ENCODE data around the gene NFE2L1. TPM values are rescaled to one million over a fixed set of nuclear protein-coding genes. Genes with fewer than 3 reads are reported as not detected.

The NFE2L1 gene
- total RNA-seq, 5 donors from 2014 or later (not counting 1 experiment from before 2014, with no cell fraction given): 30.3 to 61.6 (median 43.9) TPM

DNA sequence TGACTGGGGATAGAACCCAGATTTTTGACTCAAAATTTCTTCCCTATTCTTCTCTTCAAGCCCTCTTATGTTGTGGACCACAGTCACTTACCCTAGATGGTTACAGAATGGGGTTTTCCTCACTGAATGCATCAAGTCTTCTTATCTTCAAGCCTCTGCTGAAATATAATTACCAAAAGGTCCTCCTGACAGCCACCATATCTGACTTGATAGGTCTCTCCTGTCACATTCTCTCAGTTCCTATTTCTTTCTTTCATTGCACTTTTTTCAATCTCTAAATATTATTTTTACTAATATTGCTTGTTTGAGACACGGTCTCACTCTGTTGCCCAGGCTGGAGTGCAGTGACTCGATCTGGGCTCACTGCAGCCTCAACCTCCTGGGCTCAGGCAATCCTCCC, 9.5 kb upstream of the NFE2L1 start:
- no peaks in the 10 kb centered on the region for H3K36me3 Mint-ChIP-seq
- H3K27me3 Mint-ChIP-seq: peaks cover 11 to 18% of the 10 kb centered on the region in 2 donors
- ChIA-PET POLR2A (no interaction called here), CTCF (interaction anchor here in 1 of 2 donors (0.6 to 0.7 kb wide), 2 partner anchors 13 to 35 kb away, joined by 3 to 5 read pairs; no protein-coding TSS in a partner anchor)
- WGBS (ENCODE audit: insufficient coverage): 90% methylated on average over 2 of the region's 2 CpGs
- no peaks in the 10 kb centered on the region for H3K9me3 Mint-ChIP-seq
- ATAC-seq (replicated peaks in 1 of 4): no peak
- no peak overlapping the region for H3K27ac Mint-ChIP-seq
- no peak for DNase-seq
- no peaks in the 10 kb centered on the region for H3K9me3 ChIP-seq
- H3K4me1 Mint-ChIP-seq: peaks cover 5 to 7% (median 6%) of the 10 kb centered on the region in 3 donors
- H3K36me3 ChIP-seq (ENCODE audit: control insufficient read depth in 2 of 2, extremely low read depth in 1 of 2, insufficient read depth in 1 of 2, low read length in 1 of 2): no peaks in the 10 kb centered on the region
- no peak overlapping the region for H3K4me3 ChIP-seq (ENCODE audit: control insufficient read depth in 1 of 2, extremely low read depth in 1 of 2, low read length in 1 of 2)
- peak overlapping the region in 2 of 3 donors; percentile 78 to 86 for H3K4me3 Mint-ChIP-seq
- no peak overlapping the region for H3K27ac ChIP-seq (ENCODE audit: low read length)
- peaks cover 0 to 46% of the 10 kb centered on the region in 2 experiments for H3K27me3 ChIP-seq (replicated peaks in 1 of 2; ENCODE audit: control insufficient read depth in 2 of 2, extremely low read depth in 1 of 2, insufficient read depth in 2 of 2, low read length in 1 of 2)
- peaks cover 2 to 16% of the 10 kb centered on the region in 2 experiments for H3K4me1 ChIP-seq (ENCODE audit: control insufficient read depth in 1 of 2, extremely low read depth in 1 of 2, insufficient read depth in 2 of 2, low read length in 2 of 2)

DNA sequence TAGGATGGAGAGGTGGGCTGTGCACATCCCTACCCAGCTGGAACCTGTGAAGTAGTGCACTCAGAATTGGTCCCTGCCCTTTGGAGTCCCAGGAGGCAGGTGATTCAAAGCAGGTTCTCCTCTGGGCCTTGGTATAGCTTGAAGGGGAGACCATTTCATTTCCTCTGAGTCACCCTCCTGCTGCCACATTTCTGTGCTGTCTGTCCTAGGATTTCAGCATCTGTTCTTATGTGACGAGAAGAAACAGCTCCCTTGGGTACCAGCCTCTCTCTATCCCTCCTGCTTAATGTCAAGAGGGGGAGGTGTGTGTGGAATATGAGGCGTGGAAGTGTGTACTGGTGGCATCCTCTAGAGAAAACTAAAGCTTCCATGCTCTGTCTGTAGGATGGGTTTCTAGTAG, 5.0 kb upstream of the NFE2L1 start:
- Histone ChIP-seq H3K27me3 (replicated peaks in 1 of 2; ENCODE audit: control insufficient read depth in 2 of 2, extremely low read depth in 1 of 2, insufficient read depth in 2 of 2, low read length in 1 of 2) (peaks cover 0 to 17% of the 10 kb centered on the region in 2 experiments), H3K36me3 (ENCODE audit: control insufficient read depth in 2 of 2, extremely low read depth in 1 of 2, insufficient read depth in 1 of 2, low read length in 1 of 2) (no peaks in the 10 kb centered on the region), H3K9me3 (no peaks in the 10 kb centered on the region), H3K27ac (ENCODE audit: low read length) (no peak overlapping the region), H3K4me3 (ENCODE audit: control insufficient read depth in 1 of 2, extremely low read depth in 1 of 2, low read length in 1 of 2) (no peak overlapping the region), H3K4me1 (ENCODE audit: control insufficient read depth in 1 of 2, extremely low read depth in 1 of 2, insufficient read depth in 2 of 2, low read length in 2 of 2) (peaks cover 12 to 15% of the 10 kb centered on the region in 2 experiments)
- Mint-ChIP-seq H3K9me3 (no peaks in the 10 kb centered on the region), H3K27ac (no peak overlapping the region), H3K27me3 (peaks cover 3 to 9% of the 10 kb centered on the region in 2 donors), H3K4me1 (peaks cover 17 to 19% (median 18%) of the 10 kb centered on the region in 3 donors), H3K4me3 (no peak overlapping the region), H3K36me3 (no peaks in the 10 kb centered on the region)
- ATAC-seq (replicated peaks in 1 of 4): no peak
- no CpG with 5 or more reads among the region's 2 CpGs for WGBS (ENCODE audit: insufficient coverage)
- ChIA-PET POLR2A (no interaction called here), CTCF (interaction anchor here in 1 of 2 donors (1.4 kb wide), 1 partner anchor 25 kb away, joined by 4 read pairs; no protein-coding TSS in a partner anchor)
- DNase-seq: no peak

DNA sequence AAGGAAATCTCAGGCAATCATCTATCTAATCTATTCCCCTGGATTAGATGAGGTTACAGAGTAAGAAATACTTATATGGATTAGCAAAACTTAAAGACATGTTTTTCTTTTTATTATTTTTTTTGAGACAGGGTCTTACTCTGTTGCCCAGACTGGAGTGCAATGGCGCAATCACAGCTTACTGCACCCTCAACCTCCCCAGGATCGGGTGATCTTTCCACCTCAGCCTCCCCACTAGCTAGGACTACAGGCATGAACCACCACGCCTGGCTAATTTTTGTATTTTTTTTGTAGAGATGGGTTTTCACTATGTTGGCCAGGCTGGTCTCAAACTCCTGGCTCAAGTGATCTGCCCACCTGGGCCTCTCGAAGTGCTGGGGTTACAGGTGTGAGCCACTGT, 3.3 kb upstream of the NFE2L1 start:
- no peaks in the 10 kb centered on the region for H3K9me3 ChIP-seq
- H3K4me1 ChIP-seq (ENCODE audit: control insufficient read depth in 1 of 2, extremely low read depth in 1 of 2, insufficient read depth in 2 of 2, low read length in 2 of 2): peaks cover 16 to 26% of the 10 kb centered on the region in 2 experiments
- peaks cover 0 to 6% of the 10 kb centered on the region in 2 experiments for H3K27me3 ChIP-seq (replicated peaks in 1 of 2; ENCODE audit: control insufficient read depth in 2 of 2, extremely low read depth in 1 of 2, insufficient read depth in 2 of 2, low read length in 1 of 2)
- H3K9me3 Mint-ChIP-seq: no peaks in the 10 kb centered on the region
- peaks cover 27 to 31% (median 29%) of the 10 kb centered on the region in 3 donors for H3K4me1 Mint-ChIP-seq
- ChIA-PET POLR2A (no interaction called here), CTCF (interaction anchor here in 1 of 2 donors (0.6 to 0.7 kb wide), 4 partner anchors 8 to 78 kb away, joined by 5 to 9 read pairs (median 8); no protein-coding TSS in a partner anchor)
- H3K27ac Mint-ChIP-seq: no peak overlapping the region
- no peak for DNase-seq
- no peak overlapping the region for H3K27ac ChIP-seq (ENCODE audit: low read length)
- no peaks in the 10 kb centered on the region for H3K36me3 ChIP-seq (ENCODE audit: control insufficient read depth in 2 of 2, extremely low read depth in 1 of 2, insufficient read depth in 1 of 2, low read length in 1 of 2)
- no peak overlapping the region for H3K4me3 ChIP-seq (ENCODE audit: control insufficient read depth in 1 of 2, extremely low read depth in 1 of 2, low read length in 1 of 2)
- no peak overlapping the region for H3K4me3 Mint-ChIP-seq
- WGBS (ENCODE audit: insufficient coverage): 100% methylated on average over 1 of the region's 4 CpGs
- H3K27me3 Mint-ChIP-seq: peaks cover 0 to 2% of the 10 kb centered on the region in 2 donors
- H3K36me3 Mint-ChIP-seq: no peaks in the 10 kb centered on the region
- ATAC-seq (replicated peaks in 1 of 4): no peak

DNA sequence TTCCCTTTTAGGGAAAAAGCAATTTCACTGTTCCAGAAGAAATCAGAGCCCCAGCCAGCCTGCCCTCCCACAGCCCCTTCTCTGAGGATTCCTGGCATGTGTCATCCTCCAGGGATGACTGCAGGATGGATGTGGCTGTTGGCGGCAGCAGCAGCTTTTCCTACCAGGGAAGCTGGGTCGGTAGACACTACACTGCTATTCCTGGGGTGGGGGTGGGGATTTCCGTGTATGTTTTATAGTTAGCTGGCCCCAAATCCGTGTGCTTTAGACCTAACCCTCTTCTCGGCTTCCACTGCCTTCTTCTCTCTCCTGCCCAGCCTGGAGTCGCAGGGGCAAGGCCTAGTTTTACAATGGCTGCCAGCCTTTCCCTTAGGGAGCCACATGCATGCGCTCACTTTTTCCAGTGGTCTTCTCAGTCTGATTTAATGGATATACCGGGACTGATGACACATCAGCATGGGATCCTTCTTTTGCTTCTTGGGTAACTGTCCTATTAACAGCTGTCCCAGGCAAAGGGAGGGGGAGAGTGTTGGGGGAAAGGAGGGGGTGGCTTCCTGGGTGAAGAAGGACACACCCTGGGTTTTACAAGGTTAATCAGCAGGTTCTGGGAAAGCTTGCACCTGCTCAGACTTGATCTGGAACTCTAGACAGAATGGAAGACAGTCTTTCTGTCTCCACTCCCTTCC, 2.7 kb upstream of the NFE2L1 start:
- peaks cover 2% of the 10 kb centered on the region for H3K36me3 Mint-ChIP-seq
- peaks cover 17 to 32% of the 10 kb centered on the region in 2 experiments for H3K4me1 ChIP-seq (ENCODE audit: control insufficient read depth in 1 of 2, extremely low read depth in 1 of 2, insufficient read depth in 2 of 2, low read length in 2 of 2)
- DNase-seq (no peak), ATAC-seq (replicated peaks in 1 of 4) (no peak)
- H3K4me3 Mint-ChIP-seq: peak overlapping the region in 1 of 3 donors; percentile 34
- no peak overlapping the region for H3K4me3 ChIP-seq (ENCODE audit: control insufficient read depth in 1 of 2, extremely low read depth in 1 of 2, low read length in 1 of 2)
- peak overlapping the region in 1 of 2 donors; percentile 39 for H3K27ac Mint-ChIP-seq
- no peaks in the 10 kb centered on the region for H3K9me3 ChIP-seq
- CTCF ChIA-PET: interaction anchor here in 1 of 2 donors (0.7 to 1.3 kb wide), 2 partner anchors 9 to 75 kb away, joined by 3 read pairs; partner anchors contain the start of gene CDK5RAP3
- 75% methylated on average over 3 of the region's 8 CpGs for WGBS (ENCODE audit: insufficient coverage)
- H3K27ac ChIP-seq (ENCODE audit: low read length): no peak overlapping the region
- H3K27me3 ChIP-seq (replicated peaks in 1 of 2; ENCODE audit: control insufficient read depth in 2 of 2, extremely low read depth in 1 of 2, insufficient read depth in 2 of 2, low read length in 1 of 2): peaks cover 0 to 3% of the 10 kb centered on the region in 2 experiments
- peaks cover 0 to under 1% of the 10 kb centered on the region in 2 donors for H3K27me3 Mint-ChIP-seq
- POLR2A ChIA-PET: interaction anchor here in 1 of 2 donors (0.6 kb wide), 1 partner anchor 22 kb away, joined by 3 read pairs; no protein-coding TSS in a partner anchor
- H3K4me1 Mint-ChIP-seq: peaks cover 33 to 38% (median 35%) of the 10 kb centered on the region in 3 donors
- H3K9me3 Mint-ChIP-seq: no peaks in the 10 kb centered on the region
- peaks cover 0 to 2% of the 10 kb centered on the region in 2 donors for H3K36me3 ChIP-seq (ENCODE audit: control insufficient read depth in 2 of 2, extremely low read depth in 1 of 2, insufficient read depth in 1 of 2, low read length in 1 of 2)

DNA sequence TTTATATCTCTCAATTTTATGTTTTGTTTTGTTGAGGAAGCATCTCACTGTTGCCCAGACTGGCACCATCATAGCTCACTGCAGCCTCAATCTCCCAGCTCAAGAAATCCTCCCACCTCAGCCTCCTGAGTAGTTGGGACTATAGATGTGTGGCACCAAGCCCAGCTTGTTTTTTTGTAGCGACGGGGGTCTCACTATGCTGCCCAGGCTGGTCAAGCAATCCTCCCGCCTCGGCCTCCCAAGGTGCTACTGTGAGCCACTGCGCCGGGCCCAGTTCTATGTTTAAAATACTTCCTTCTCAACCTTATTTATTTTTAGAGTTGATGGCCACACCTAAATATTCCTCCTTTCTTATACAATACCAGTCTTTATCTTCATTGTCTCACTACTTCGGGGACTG, 1.9 kb upstream of the NFE2L1 start:
- 100% methylated on average over 4 of the region's 7 CpGs for WGBS (ENCODE audit: insufficient coverage)
- ATAC-seq (replicated peaks in 1 of 4) (no peak), DNase-seq (no peak)
- ChIA-PET CTCF (interaction anchor here in 1 of 2 donors (0.7 to 1.3 kb wide), 3 partner anchors 10 to 76 kb away, joined by 3 to 4 read pairs (median 3); partner anchors contain the start of gene CDK5RAP3), POLR2A (interaction anchor here in 1 of 2 donors (0.6 kb wide), 1 partner anchor 21 kb away, joined by 3 read pairs; no protein-coding TSS in a partner anchor)
- Mint-ChIP-seq H3K36me3 (peaks cover 8% of the 10 kb centered on the region), H3K9me3 (no peaks in the 10 kb centered on the region), H3K27me3 (no peaks in the 10 kb centered on the region), H3K4me3 (peak overlapping the region; percentile 76 to 97 (median 90)), H3K4me1 (peaks cover 42 to 46% (median 43%) of the 10 kb centered on the region in 3 donors), H3K27ac (no peak overlapping the region)
- H3K4me1 ChIP-seq (ENCODE audit: control insufficient read depth in 1 of 2, extremely low read depth in 1 of 2, insufficient read depth in 2 of 2, low read length in 2 of 2): peaks cover 17 to 40% of the 10 kb centered on the region in 2 experiments
- no peak overlapping the region for H3K4me3 ChIP-seq (ENCODE audit: control insufficient read depth in 1 of 2, extremely low read depth in 1 of 2, low read length in 1 of 2)
- peaks cover 0 to 10% of the 10 kb centered on the region in 2 donors for H3K36me3 ChIP-seq (ENCODE audit: control insufficient read depth in 2 of 2, extremely low read depth in 1 of 2, insufficient read depth in 1 of 2, low read length in 1 of 2)
- no peak overlapping the region for H3K27ac ChIP-seq (ENCODE audit: low read length)
- H3K27me3 ChIP-seq (replicated peaks in 1 of 2; ENCODE audit: control insufficient read depth in 2 of 2, extremely low read depth in 1 of 2, insufficient read depth in 2 of 2, low read length in 1 of 2): no peaks in the 10 kb centered on the region
- no peaks in the 10 kb centered on the region for H3K9me3 ChIP-seq

DNA sequence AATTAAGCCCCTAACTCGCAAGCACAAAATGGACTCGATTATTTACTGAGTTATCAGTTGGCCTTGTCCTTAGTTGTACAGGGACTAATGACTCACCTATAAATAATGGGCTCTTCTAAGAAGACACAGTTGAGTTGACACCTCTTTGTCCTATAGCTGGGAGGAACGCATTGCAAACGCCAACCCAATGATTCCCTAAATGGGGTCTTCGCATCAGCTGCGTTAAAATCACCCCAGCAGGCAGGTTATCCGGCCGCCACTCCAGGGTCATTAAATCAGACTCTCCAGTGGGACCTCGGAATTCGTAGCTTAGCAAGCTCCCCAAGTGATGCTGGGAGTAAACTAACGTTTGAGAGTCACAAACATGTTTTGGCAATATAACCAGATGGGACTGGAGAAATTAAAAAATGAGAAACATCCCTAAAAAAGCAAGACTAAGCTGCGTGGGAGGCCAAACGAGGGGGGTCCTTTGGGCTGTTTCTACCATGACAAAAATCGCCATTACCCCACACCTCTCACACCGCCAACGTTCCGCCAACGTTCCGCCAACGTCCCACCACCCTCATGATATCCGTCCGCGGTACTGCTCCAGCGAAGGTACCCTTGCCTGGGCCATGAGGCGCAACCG, 932 bp upstream of the NFE2L1 start:
- peaks cover 15% of the 10 kb centered on the region for H3K36me3 Mint-ChIP-seq

More for the DNA sequence above, 932 bp upstream of the NFE2L1 start:
- ChIA-PET POLR2A (interaction anchor here (0.5 to 0.7 kb wide), 4 partner anchors 10 to 566 kb away, joined by 3 to 5 read pairs (median 3); no protein-coding TSS in a partner anchor), CTCF (interaction anchor here (0.5 to 3.1 kb wide), 9 partner anchors 11 to 430 kb away, joined by 3 to 13 read pairs (median 4); partner anchors contain the start of gene COPZ2 (in 1 of the 2))
- Mint-ChIP-seq H3K27me3 (no peaks in the 10 kb centered on the region), H3K4me3 (peak overlapping the region; percentile 76 to 97 (median 90)), H3K9me3 (no peaks in the 10 kb centered on the region), H3K4me1 (peaks cover 49 to 55% (median 52%) of the 10 kb centered on the region in 3 donors), H3K27ac (peak overlapping the region; percentile 99)
- WGBS (ENCODE audit: insufficient coverage): 0% methylated on average over 20 of the region's 26 CpGs
- Histone ChIP-seq H3K36me3 (ENCODE audit: control insufficient read depth in 2 of 2, extremely low read depth in 1 of 2, insufficient read depth in 1 of 2, low read length in 1 of 2) (peaks cover 0 to 19% of the 10 kb centered on the region in 2 donors), H3K4me3 (ENCODE audit: control insufficient read depth in 1 of 2, extremely low read depth in 1 of 2, low read length in 1 of 2) (peak overlapping the region; percentile 86 to 88), H3K9me3 (no peaks in the 10 kb centered on the region), H3K27me3 (replicated peaks in 1 of 2; ENCODE audit: control insufficient read depth in 2 of 2, extremely low read depth in 1 of 2, insufficient read depth in 2 of 2, low read length in 1 of 2) (no peaks in the 10 kb centered on the region), H3K4me1 (ENCODE audit: control insufficient read depth in 1 of 2, extremely low read depth in 1 of 2, insufficient read depth in 2 of 2, low read length in 2 of 2) (peaks cover 17 to 49% of the 10 kb centered on the region in 2 experiments), H3K27ac (ENCODE audit: low read length) (peak overlapping the region; percentile 92)
- DNase-seq: no peak
- ATAC-seq (replicated peaks in 1 of 4): no peak

All from T-cell (primary cell).